Activated CD4-positive, alpha-beta T cell treated with anti-CD3 and anti-CD28 coated beads, Interleukin-2, Interleukin-6, amounts not matched to agents 100 ng/mL and 50 ng/mL, durations not matched to agents 16 hours and 8 hours (primary cell): ENCODE results near the gene RPTOR.

ENCODE experiments used
- DNase-seq: peaks from one replicate; pipeline ENCODE4 v3.0.0-alpha.2; 2020

Gene RPTOR

DNA sequence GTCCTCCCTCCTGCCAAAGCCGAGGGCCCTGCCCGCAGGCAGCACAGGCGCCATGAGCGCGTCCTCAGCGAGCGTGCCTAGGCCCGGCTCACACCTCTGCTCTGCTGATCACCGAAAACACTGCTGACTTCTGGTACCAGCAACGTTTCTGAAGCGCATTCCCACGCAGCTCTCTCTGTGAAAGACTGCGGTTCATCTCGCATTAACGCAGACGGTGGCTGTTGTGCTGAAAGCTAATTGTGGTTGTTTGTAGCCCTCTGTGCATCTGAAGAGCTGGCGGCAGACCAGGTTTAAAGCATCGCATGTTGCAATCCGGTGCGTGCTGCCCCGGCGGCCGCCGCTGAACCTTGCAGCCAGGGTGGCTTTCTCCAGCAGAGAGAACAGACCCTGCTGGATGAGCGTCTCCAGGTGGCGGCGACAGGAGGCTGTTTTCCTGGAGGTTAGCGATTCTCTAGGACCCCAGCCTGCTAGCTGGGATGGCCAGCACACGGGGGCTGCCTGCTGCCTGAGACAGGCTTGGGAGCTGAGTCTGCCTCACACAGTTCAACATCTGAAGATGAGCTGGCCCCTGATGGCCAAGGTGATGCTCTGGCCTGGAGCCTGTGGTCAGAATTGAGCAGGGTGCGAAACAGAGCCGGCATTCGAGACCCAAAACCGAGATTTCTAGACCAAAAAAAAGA is 397.2 kb downstream of the RPTOR start:
- DNase-seq, result no peak

DNA sequence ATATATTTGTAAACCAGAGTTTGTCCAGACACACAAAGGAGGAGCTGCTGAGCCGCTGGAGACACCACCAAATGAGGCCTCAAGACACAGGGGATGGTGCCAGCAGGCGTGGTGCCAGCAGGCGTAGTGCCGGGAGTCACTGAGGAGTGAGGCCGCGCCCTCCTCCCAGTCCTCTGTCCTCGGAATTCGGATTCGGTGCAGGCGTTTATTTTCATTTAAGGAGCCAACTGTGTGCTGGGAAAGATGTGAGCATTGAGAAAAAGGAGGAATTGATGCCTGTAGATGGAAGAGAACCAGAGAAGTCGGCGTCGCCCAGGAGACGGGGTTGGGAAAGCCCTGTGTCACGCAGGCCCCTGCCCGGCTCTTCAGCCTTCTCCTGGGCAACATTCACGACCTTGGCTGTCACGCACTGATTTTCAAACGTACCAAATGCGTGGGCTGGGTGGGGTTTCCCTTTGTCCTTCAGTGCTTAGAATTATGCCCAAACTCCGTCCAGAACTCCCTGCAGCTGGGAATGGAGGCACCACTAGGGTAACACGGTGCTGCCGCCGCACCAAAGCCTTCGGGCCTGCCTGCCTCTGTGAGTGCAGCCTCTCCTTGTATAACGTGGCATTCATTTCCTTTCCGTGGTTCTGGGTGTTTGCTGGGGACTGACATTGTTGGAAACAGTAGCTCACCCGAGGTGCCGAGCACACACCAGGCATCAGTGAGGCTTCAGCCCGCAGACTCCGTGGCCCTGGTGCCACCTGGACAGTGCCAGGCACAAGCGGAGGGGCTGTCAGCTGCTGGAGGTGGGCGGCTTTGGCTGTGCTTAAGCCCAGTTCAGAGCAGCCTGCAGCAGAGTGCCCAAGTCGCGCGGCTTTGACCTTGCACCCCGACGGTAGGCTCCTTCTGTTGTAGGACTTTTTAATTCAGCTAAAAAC is 398.0 kb downstream of the RPTOR start:
- no peak for DNase-seq

DNA sequence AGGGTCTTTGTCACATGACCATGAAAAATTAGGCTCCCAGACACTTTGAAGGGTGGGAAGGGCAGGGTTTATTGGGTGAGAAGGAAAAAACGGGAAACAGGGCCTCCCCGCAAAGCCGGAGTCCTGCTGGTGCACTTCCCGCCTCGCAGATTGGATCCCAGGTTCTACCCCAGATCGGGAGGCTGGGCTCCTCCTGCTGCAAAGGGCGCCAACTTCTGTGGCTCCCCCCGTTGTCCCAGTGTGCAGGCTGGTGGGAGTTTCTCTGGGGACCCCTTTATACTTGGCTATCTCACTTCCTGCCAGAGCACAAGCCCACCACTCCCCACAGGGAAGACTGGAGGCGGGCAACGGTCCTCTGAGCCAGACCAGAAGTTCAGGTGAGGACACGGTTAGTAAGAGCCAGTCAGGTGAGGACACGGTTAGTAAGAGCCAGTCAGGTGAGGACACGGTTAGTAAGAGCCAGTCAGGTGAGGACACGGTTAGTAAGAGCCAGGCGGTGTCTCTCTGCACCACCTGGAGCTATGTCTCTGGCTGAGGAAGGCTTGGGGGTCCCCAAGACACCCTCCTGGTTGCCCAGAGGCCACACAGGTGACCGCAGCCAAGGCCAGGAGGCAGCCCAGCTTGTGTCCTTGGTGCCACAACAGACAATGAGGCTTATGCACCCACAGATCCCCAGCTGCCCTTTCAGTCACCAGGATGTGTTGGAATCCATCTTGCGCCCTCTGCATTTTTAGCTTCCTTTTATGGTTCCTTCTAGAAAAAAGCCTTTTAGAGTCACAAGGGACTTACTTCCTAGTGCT is 398.9 kb downstream of the RPTOR start:
- no peak for DNase-seq

DNA sequence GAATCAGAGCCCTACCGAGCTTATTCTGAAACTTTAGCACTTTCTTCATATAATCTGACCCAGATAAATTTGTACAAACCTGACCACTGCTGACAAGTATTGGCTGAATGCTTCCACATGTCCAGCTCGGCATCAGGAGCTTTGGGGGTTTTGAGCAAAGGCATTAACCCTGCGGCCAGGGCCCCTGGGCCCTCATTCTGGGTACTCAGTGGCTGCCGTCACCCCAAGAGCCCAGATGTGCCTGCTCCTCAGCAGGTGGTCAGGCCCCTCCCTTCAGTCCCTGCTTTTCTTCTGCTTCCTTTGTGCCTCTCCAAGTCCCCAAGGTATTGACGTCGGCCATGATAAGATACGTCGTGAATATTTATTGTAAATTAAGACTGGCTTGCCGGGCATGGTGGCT is 399.7 kb downstream of the RPTOR start:
- no peak for DNase-seq

DNA sequence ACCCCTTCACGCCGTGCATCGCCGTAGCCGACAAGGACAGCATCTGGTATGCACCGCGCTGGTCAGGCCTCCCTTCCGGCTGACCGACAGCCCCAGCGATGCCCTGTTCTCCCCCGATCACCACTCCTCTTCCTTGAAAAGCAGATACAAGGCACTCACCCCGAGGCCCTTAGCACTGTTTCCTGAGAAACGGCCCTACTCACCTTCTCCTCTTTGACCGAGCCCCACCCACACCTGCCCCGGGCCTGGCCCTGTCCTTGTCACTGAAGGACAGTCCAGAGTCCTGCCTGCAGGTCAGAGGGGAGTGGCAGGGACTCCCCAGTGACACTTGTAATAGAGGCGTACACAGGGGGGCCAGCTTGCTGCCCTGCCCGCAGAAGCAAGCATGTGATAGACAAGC is 401.1 kb downstream of the RPTOR start:
- DNase-seq, result no peak

DNA sequence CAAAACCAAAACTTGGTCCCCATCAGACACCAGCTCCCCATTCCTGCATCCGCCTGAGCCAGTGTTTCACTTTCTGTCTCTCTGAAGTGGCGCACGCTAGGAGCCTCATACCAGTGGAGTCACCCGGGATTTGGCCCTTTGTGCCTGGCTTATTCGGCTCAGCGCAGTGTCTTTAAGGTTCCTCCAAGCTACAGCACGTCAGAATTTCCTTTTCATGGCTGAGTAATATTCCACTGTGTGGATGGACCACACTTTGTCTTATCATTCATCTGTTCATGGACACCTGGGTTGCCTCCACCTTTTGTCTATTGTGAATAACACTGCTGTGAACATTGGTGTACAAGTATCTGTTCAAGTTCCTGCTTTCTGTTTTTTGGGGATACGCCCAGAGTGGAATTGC is 401.8 kb downstream of the RPTOR start:
- no peak for DNase-seq

DNA sequence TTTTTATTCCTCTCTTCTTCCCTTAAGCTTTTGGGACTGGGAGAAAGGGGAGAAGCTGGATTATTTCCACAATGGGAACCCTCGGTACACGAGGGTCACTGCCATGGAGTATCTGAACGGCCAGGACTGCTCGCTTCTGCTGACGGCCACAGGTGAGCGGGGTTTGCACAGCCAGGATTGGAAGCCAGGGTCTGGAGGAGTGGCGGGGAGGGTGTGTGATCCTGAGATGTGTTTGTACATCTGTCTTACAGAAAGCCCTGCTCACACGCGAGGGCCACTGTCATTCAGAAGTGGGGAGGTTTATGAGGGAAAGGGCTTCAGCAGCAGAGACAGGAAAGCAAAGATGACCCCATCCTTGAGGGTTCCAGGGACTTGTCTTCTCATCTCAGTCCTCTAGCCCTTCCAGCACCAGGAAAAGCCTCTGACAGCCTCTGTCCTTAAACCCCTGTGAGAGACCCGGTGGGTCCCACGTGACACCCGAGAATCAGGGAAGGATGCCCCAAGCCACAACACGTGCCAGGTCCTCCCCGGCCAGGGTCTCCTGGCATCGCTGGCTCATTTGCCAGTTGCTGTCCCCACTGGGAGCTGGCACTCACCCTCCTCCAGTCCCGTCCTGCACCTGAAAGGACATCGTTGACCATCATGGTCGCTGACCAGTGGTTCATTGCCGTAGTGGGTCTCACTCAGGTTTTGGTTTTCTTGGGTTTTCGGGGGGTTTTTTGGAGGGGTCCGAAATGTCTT is 402.7 kb downstream of the RPTOR start:
- no peak for DNase-seq

DNA sequence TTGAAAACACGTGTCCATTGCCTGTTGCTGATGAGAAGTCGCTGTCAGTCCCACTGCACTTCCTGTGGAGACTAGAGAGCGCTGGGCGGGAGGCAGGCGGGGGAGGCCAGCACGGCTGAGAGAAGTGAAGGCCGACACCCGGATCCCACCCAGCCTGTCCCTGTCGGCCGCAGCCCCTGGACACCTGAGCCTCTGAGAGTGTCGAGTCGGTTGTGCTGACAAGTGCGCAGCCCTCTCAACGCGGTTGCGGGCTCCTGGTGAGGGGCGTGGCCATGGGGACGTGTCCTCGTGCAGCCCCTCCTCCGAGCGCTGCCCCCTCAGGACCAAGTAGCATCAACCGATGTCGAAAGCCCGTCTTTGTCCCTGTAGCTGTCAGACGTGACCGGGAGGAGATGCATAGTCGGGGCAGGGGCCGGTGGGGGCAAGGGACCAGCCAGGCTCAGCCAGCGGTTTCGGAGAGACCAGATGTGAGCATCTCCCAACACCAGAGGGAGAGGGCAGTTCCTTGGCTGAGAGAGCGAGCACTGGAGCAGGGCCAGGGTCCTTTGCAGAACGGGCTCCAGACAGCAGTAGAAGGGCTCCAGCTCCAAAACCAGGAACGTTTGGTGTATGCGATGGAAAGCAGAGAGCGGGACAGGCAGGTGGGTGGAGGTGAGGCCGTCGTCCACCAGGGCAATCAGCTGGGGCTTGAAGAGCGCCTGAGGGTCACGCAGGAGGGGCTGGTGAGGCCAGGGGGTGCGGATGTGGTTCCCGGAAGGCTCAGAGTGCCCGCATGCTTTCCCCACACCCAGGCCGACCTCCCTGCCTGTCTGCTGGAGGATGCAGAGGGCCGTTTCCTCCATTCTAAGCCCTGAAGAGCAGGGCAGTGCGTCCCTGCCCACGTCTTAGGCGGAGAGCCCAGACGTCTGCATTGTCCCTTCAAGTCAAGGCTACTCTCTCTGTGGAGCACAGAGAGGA is 403.7 kb downstream of the RPTOR start:
- DNase-seq, result no peak

DNA sequence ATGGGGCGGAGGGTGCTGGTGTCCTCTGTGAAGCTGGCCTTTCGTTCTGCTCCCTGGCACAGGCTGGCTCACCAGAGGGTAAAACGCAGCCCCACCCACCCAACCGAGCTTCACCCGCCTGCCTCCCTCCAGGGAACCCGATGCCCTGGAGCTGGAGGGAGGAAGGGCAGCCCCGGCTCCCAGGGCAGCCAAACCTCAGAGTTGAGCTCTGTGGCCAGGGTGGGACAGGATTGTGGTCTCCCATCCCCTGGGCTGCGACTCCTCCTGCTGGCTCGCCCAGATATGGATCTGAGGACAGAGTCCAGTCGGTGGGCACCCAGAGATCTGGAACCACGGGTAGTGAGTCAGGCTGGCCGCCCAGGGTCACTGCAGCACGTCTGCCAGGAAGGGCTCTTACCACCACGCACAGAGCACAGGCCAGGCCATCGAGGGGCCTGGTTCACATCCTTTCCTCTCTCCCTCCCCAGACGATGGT is 404.4 kb downstream of the RPTOR start:
- DNase-seq, result no peak

DNA sequence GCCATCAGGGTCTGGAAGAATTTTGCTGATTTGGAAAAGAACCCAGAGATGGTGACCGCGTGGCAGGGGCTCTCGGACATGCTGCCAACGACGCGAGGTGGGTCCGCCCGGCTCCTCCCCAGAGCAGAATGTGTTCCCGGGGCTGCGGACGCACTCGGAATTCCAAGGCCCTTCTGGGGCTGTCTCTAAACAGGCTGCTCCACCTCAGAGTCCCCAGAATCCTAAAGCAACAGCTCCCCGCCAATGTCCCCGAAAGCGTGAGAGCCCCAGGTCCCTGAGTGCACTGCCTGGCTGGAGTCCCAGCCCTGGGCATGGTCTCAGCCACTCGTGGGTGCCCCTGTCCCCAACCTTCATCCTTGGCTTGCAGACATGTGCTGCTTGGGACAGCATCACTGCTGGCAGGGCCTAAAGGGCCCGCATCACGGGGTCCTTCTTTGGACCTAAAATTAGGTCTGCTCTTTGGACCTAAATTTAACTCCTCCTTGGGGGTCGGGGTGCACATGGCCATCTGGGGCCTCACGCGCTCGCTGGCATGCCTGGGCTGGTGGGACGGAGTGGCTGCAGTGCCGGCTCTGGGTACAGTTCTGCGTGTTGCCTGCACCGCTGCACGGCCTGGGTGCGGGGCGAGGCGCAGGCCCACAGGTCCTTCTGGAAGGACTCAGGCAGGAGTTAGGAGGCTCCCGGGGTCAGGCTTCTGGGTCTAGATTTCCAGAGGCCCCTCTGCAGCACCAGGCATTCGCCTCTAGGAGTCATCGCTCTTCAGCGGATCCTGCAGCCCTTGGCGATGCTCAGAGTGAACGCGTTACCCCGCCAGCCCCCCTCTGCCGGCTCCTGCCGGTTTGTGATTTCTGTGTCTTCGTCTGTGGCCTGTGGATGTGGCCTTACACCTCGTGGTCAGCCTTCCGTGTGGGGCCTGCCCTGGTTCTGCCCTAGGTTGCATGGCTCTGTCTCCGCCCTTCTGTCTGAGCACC is 405.1 kb downstream of the RPTOR start:
- no peak for DNase-seq

DNA sequence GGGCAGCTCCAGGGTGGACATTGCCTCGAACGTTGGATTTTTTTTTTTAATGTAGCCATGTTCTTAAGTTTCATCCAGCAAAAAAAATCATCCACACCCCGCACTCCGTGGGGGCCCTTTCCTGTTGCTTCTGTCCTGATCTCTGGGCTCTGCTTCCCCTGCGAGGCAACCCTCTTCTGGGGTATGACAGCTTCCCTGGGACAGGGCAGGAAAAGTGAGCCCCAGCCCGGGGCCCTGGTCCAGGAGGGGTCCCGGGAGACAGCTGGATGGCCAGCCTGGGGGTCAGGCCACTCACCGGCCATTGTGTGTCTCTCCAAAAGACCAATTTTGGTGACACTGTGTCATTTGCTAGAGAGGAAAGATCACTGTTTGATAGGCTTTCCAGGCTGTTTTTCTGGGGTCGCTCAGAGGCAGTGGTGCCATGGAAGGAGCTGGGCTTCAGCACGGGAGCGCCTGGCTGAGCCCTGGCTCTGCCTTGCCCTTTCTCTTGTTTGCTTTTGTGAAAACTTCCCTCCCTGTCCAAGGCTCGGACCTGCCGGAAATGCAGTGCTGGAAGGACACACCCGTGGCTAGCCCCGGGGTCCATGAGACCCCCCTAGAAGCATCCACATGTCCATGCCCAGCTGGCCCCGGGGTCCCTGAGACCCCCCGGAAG is 406.0 kb downstream of the RPTOR start:
- no peak for DNase-seq

DNA sequence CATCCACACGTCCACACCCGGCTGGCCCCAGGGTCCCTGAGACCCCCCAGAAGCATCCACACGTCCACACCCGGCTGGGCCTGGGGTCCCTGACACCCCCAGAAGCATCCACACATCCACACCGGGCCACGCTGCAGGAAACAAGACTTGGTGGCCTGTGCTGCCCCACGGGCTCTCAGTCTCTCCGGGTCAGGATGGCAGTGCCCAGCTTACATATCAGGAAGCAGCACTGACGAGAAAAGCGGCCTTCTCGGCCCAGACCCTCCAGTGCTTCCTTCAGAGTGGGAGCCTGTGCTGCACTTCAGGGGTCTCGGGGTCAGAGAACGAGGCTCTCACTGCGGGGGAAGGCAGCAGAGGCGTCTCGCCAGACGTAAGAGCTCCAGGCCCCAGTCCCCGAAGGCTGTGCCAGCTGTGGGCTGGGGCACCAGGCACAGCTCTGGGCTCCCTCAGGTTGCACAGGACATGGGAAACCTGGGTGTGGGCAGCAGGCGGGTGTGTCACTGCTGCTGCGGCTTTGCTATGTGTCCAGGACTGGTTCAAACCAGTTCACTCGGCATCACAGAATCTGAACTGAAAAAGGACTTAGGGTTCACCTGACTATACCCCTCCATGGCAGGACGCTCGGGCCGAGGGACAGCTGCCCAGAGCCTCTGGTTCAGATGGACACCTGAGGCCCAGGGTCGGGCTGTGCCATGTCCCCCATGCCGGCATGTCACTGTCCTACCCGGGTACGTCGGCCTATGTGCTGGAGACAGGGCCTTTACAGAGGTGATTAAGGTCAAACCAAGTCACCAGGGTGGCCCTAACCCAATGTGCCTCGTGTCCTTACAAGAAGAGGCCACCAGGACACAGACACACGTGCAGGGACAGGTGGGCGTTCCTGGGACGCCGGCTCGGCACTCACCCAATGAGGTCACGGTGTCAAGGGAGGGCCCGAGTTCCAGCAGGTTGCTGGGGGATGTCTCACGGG is 406.8 kb downstream of the RPTOR start:
- DNase-seq, result no peak

DNA sequence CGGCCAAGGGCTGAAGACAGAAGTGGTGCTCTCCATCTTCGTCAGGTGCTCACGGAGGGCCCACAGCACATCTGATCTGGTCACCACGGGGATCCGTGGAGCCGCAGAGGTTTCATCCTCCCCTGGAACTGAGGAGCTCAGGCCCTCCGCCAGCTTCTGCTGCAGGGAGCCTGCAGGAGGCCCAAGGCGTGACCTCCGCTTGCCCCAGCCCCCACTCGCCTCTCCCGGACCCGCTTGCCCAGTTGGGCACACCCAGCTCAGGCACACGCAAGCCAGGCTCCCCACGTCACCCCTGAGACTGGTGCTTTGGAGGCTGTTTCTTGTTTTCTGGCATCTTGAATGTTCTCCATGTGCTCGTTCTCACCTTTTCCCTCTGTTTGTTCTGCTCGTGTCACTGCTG is 407.7 kb downstream of the RPTOR start:
- DNase-seq, result no peak

DNA sequence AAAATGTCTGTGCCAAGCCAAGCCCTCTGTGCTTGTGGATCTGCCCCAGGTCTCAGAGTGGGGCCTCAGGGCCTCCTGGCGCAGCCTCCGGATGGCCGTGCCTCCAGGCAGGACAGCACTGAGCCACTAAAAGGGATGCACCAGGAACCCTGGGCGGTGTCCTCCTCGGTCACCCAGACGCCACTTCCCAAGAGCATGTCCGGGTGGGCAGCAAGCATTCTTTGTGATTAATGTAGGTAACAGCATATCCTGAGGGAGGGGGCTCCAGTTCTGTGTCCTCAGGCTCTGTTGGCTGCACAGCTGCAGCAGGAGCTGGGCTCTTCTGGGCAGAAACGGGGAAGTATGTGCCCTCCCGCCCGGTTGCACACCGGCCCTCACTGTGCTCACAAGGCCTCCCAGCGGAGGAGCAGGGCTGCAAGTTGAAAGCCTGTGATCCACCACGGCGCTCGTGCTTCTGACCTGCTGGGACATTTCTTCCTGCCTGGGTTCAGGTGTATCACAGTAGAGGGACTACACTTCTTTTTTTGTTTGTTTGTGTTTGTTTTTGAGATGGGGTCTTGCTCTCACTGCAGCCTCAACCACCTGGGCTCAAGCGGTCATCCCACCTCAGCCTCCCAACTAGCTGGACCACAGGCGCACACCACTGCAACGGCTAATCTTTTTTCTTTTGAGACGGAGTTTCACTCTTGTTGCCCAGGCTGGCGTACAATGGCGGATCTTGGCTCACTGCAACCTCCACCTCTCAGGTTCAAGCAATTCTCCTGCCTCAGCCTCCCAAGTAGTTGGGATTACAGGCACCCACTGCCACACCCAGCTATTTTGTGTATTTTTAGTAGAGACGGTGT is 409.1 kb downstream of the RPTOR start:
- no peak for DNase-seq

DNA sequence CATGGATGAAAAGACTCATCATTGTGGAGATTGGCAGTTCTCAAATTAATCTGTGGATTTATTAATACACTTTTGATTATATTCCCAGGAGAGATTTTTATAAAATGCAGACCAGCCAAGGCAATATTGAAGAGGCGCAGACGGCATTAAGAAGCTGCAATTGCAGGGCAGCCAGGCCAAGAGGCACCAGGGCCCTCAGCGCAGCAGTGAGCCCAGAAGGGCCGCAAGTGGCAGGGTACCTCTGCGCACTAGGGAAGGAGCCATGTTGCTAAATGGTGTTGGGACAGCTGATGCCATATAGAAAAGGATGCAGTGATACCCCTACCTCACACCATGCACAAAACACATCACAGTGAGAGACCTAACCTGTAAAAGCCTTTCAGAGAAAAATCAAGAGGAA is 410.4 kb downstream of the RPTOR start:
- no peak for DNase-seq

DNA sequence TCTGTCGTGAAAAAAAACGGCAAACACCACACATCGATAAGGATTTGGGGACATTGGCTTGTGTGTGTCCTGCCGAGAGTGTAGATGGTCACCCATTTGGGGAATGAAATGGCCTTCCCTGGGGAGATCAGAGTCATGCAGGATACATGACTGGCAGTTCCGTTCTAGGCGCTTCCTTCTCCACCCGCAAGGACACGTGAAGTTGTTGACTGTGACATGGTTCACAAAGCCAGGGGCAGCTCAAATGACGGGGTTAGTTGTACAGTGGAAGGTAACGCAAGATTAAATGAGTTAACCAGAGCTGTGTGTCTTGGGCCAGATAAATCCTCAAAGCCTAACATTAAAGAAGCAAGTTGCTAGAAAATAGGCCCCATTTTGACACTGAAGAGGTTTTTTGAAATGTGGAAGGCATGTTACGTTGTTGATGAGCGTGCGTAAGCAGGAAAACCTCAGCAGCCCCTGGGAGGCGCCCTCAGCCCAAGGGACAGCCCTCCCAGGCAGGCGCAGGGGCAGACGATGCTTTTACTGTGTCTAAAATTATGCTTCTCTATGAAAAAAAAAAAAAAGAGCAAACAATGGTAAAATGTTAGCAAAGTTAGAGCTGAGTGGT is 411.1 kb downstream of the RPTOR start:
- no peak for DNase-seq
